ENCODE measurements around the gene NUDCD3. TPM values are rescaled to one million over a fixed set of nuclear protein-coding genes. Genes with fewer than 3 reads are reported as not detected.

NUDCD3 gene
- total and polyA plus RNA-seq, 3 experiments from 2014 or later = 72.0 to 99.5 (median 98.8) TPM

DNA sequence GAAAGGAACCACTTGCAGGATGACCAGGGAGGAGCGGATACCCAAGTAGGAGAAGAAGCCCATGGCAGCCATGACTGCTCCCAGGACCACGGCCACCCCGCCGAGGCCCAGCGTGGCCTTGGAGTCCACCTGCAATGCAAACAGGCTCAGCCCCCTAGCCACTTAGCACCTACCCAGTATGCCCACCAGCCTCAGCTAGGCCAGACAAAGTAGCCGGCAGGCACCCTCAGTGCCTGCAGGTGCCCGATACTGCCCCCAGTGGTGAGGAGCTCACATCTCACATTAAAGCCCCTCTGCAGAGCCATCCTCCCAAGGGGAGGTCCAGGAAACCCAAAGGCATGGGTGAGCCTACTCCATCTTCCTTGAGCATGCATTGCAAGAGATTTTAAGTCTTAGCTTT is 44.0 kb upstream of the NUDCD3 start:
- Histone ChIP-seq H3K27me3 (ENCODE audit: insufficient read depth, low read length, poor library complexity, severe bottlenecking) (no peaks in the 10 kb centered on the region), H3K4me1 (ENCODE audit: insufficient read depth, low read length) (no peaks in the 10 kb centered on the region), H3K4me3 (ENCODE audit: low read length) (no peak overlapping the region), H3K9me3 (ENCODE audit: low read length) (no peaks in the 10 kb centered on the region), H3K27ac (ENCODE audit: low read depth, low read length) (no peak overlapping the region), H3K36me3 (ENCODE audit: insufficient read depth, low read length) (no peaks in the 10 kb centered on the region)
- H3K27ac Mint-ChIP-seq = no peak overlapping the region
- peak; percentile 18 to 57 (median 30) for DNase-seq
- no peaks in the 10 kb centered on the region for H3K36me3 Mint-ChIP-seq
- H3K27me3 Mint-ChIP-seq = peaks cover 0 to 2% of the 10 kb centered on the region in 2 donors
- no peaks in the 10 kb centered on the region for H3K4me1 Mint-ChIP-seq
- CTCF ChIA-PET = interaction anchor here (0.8 to 1.5 kb wide), 5 partner anchors 9 to 31 kb away, joined by 3 to 6 read pairs (median 4); no protein-coding TSS in a partner anchor
- no peaks in the 10 kb centered on the region for H3K9me3 Mint-ChIP-seq
- no peak overlapping the region for H3K4me3 Mint-ChIP-seq
- POLR2A ChIA-PET = interaction anchor here (1.0 kb wide), 1 partner anchor 26 kb away, joined by 3 read pairs; no protein-coding TSS in a partner anchor

DNA sequence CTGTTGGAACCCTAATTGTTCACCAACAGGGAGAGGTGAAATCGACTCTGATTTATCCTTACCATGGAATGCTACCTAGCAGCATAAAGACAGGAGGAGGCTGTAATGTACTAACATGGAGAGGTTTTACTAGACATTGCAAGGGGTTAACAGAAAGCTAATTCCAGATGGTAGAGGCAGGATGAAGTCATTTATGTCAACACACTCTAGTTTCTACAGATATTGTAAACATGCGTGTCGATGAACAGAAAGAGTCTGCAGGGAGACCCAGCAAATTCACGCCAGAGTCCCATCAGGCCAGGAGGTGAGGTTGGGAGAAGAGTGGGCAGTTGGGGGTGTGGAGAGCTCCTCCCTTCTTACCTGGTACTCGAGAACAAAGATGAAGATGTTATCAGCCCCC is 43.6 kb upstream of the NUDCD3 start:
- CTCF ChIA-PET = interaction anchor here (0.8 to 1.5 kb wide), 4 partner anchors 9 to 32 kb away, joined by 3 to 6 read pairs (median 4); no protein-coding TSS in a partner anchor
- DNase-seq = no peak
- no peaks in the 10 kb centered on the region for H3K36me3 ChIP-seq (ENCODE audit: insufficient read depth, low read length)
- H3K4me1 ChIP-seq (ENCODE audit: insufficient read depth, low read length) = no peaks in the 10 kb centered on the region
- no peaks in the 10 kb centered on the region for H3K4me1 Mint-ChIP-seq
- no peak overlapping the region for H3K4me3 ChIP-seq (ENCODE audit: low read length)
- no peaks in the 10 kb centered on the region for H3K9me3 ChIP-seq (ENCODE audit: low read length)
- peaks cover 0 to under 1% (median 0%) of the 10 kb centered on the region in 5 donors for H3K9me3 Mint-ChIP-seq
- H3K4me3 Mint-ChIP-seq = no peak overlapping the region
- POLR2A ChIA-PET = interaction anchor here (1.0 kb wide), 1 partner anchor 27 kb away, joined by 3 read pairs; no protein-coding TSS in a partner anchor
- H3K27me3 ChIP-seq (ENCODE audit: insufficient read depth, low read length, poor library complexity, severe bottlenecking) = no peaks in the 10 kb centered on the region
- peaks cover 0 to 2% of the 10 kb centered on the region in 2 donors for H3K27me3 Mint-ChIP-seq
- no peaks in the 10 kb centered on the region for H3K36me3 Mint-ChIP-seq
- no peak overlapping the region for H3K27ac ChIP-seq (ENCODE audit: low read depth, low read length)
- no peak overlapping the region for H3K27ac Mint-ChIP-seq

GRCh38 chr7:44533301-44534055 is 43.0 kb upstream of the NUDCD3 start:
- Histone ChIP-seq H3K4me1 (ENCODE audit: insufficient read depth, low read length) (no peaks in the 10 kb centered on the region), H3K27me3 (ENCODE audit: insufficient read depth, low read length, poor library complexity, severe bottlenecking) (no peaks in the 10 kb centered on the region), H3K9me3 (ENCODE audit: low read length) (no peaks in the 10 kb centered on the region), H3K27ac (ENCODE audit: low read depth, low read length) (no peak overlapping the region), H3K36me3 (ENCODE audit: insufficient read depth, low read length) (no peaks in the 10 kb centered on the region), H3K4me3 (ENCODE audit: low read length) (no peak overlapping the region)
- no peaks in the 10 kb centered on the region for H3K36me3 Mint-ChIP-seq
- peaks cover 0 to 2% (median under 1%) of the 10 kb centered on the region in 5 donors for H3K9me3 Mint-ChIP-seq
- DNase-seq = no peak
- peaks cover 0 to 2% of the 10 kb centered on the region in 2 donors for H3K27me3 Mint-ChIP-seq
- CTCF ChIA-PET = interaction anchor here (1.3 to 1.5 kb wide), 3 partner anchors 10 to 32 kb away, joined by 3 to 6 read pairs (median 5); no protein-coding TSS in a partner anchor
- no peak overlapping the region for H3K4me3 Mint-ChIP-seq
- H3K27ac Mint-ChIP-seq = no peak overlapping the region
- no peaks in the 10 kb centered on the region for H3K4me1 Mint-ChIP-seq
- POLR2A ChIA-PET = no interaction called here

DNA sequence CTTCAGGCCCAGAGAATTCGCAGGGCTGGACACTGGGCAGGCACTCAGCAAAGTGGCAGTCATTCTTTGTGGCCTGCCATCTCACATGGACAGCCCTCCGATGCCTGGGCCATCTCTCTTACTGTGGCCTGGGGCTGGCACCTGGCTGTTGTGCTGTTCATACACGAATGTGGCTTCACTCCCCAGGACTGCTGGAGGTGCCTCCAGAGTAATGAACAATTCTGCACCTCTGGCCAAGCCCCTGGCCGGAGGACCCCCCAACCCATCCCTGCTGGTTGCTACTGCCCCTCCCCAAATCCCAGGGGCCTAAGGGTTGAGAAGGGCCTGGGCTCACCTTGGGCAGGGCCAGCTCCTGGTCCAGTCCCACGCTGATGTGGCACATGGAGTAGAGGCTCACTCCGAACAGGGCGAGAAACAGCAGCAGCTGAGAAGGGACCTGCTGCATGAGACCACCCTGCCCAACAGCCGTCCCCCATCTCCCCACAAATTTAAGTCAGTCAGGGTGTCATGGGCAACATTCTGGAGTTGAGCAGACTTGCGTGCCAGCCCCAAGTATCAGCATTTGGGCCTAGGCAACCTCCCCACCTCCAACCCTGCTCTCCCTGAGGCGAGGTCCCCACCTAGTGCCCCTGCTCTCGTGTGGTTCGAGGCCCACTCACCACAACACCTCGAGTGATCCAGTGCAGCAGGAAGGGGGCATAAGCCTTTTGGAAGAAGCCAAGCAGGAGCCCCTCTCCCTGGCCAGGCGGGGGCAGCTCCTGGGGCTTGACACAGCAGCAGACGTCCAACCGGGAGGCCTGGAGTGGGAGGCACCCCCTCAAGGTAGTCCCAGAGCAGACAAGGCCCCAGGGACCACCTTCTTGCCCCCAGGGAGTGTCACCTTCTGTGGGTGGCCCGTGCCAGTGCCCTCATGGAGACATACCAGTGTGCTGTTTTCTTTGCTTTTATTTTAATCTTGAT is 41.2 kb upstream of the NUDCD3 start:
- H3K4me3 ChIP-seq (ENCODE audit: low read length) = no peak overlapping the region
- ChIA-PET POLR2A (no interaction called here), CTCF (no interaction called here)
- no peak overlapping the region for H3K27ac ChIP-seq (ENCODE audit: low read depth, low read length)
- no peaks in the 10 kb centered on the region for H3K4me1 Mint-ChIP-seq
- H3K27ac Mint-ChIP-seq = peak overlapping the region in 1 of 8 donors; percentile 60
- H3K27me3 Mint-ChIP-seq = peaks cover 0 to 2% of the 10 kb centered on the region in 2 donors
- H3K9me3 Mint-ChIP-seq = peaks cover 0 to 10% (median 5%) of the 10 kb centered on the region in 5 donors
- H3K4me3 Mint-ChIP-seq = no peak overlapping the region
- no peaks in the 10 kb centered on the region for H3K36me3 ChIP-seq (ENCODE audit: insufficient read depth, low read length)
- no peaks in the 10 kb centered on the region for H3K4me1 ChIP-seq (ENCODE audit: insufficient read depth, low read length)
- H3K36me3 Mint-ChIP-seq = no peaks in the 10 kb centered on the region
- no peaks in the 10 kb centered on the region for H3K9me3 ChIP-seq (ENCODE audit: low read length)
- H3K27me3 ChIP-seq (ENCODE audit: insufficient read depth, low read length, poor library complexity, severe bottlenecking) = no peaks in the 10 kb centered on the region
- no peak for DNase-seq

DNA sequence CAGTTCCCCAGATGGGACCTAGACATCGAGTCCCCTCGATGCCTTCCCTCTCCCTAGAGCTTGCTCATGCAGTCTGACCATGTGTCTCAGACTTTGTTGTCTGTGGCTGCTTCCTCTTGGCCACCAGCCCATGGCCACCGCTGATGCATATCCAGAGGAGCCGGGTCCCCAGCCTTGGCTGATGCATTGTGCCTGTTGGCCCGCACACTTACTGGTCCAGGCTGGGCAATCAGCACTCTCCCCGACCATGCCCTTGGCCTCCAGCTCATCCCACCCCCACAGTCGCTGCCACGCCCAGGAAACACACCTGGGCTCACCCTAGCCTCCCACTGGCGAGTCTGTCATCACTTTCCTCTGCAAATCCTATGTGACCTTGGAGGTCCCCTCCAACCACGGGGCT is 40.5 kb upstream of the NUDCD3 start:
- Histone ChIP-seq H3K27me3 (ENCODE audit: insufficient read depth, low read length, poor library complexity, severe bottlenecking) (no peaks in the 10 kb centered on the region), H3K4me3 (ENCODE audit: low read length) (no peak overlapping the region), H3K36me3 (ENCODE audit: insufficient read depth, low read length) (no peaks in the 10 kb centered on the region), H3K27ac (ENCODE audit: low read depth, low read length) (no peak overlapping the region), H3K9me3 (ENCODE audit: low read length) (no peaks in the 10 kb centered on the region), H3K4me1 (ENCODE audit: insufficient read depth, low read length) (no peaks in the 10 kb centered on the region)
- no peak overlapping the region for H3K4me3 Mint-ChIP-seq
- peaks cover 0 to 2% (median 0%) of the 10 kb centered on the region in 3 donors for H3K36me3 Mint-ChIP-seq
- no peaks in the 10 kb centered on the region for H3K4me1 Mint-ChIP-seq
- peak overlapping the region in 1 of 8 donors; percentile 60 for H3K27ac Mint-ChIP-seq
- POLR2A ChIA-PET = no interaction called here
- peaks cover 0 to 2% of the 10 kb centered on the region in 2 donors for H3K27me3 Mint-ChIP-seq
- peaks cover 0 to 11% (median 6%) of the 10 kb centered on the region in 5 donors for H3K9me3 Mint-ChIP-seq
- CTCF ChIA-PET = no interaction called here
- no peak for DNase-seq

DNA sequence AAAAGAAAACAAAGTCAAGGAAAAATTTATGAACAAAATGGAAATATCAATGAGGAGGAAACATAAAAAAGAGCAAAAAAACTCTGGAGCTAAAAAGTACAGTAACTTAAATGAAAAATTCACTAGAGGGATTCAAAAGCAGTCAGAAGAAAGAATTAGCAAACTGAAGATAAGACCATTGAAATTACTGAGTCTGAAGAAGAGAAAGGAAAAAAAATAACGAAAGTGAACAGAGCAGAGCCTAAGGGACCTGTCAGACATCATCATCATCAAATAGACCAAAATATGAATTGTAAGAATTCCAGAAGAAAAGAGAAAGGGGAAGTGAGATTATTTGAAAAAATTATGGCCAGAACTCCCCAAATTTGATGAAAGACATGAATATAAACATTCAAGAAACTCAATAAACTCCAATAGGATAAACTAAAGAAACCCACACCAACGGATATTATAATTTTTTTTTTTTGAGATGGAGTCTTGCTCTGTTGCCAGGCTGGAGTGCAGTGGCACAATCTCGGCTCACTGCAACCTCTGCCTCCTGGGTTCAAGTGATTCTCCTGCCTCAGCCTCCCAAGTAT is 34.4 kb upstream of the NUDCD3 start:
- no peak for DNase-seq
- Histone ChIP-seq H3K36me3 (ENCODE audit: insufficient read depth, low read length) (no peaks in the 10 kb centered on the region), H3K27me3 (ENCODE audit: insufficient read depth, low read length, poor library complexity, severe bottlenecking) (no peaks in the 10 kb centered on the region), H3K4me3 (ENCODE audit: low read length) (no peak overlapping the region), H3K9me3 (ENCODE audit: low read length) (peaks cover 3% of the 10 kb centered on the region), H3K27ac (ENCODE audit: low read depth, low read length) (no peak overlapping the region), H3K4me1 (ENCODE audit: insufficient read depth, low read length) (no peaks in the 10 kb centered on the region)
- no peak overlapping the region for H3K27ac Mint-ChIP-seq
- POLR2A ChIA-PET = no interaction called here
- peaks cover 5 to 31% (median 24%) of the 10 kb centered on the region in 5 donors for H3K9me3 Mint-ChIP-seq
- peak overlapping the region in 1 of 7 donors; percentile 29 for H3K4me3 Mint-ChIP-seq
- no peaks in the 10 kb centered on the region for H3K4me1 Mint-ChIP-seq
- H3K36me3 Mint-ChIP-seq = peaks cover 2 to 22% (median 3%) of the 10 kb centered on the region in 3 donors
- CTCF ChIA-PET = no interaction called here
- H3K27me3 Mint-ChIP-seq = peaks cover 12 to 23% of the 10 kb centered on the region in 2 donors

DNA sequence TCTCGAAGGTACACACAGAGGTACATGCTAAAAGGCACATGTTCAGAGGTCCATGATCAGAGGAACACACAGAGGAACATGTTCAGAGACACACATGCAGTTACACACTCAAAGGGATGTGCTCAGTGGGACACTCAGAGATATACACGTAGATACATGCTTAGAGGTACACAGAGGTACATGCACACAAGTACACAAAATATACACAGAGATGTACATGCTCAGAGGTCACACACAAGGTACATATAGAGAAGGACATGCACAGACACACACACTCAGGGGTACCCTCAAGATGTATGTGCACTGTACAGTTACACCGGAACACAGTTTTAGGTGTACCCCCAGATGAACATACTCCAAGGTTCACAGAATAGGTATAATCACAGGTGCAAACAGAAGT is 31.9 kb upstream of the NUDCD3 start:
- Histone ChIP-seq H3K4me1 (ENCODE audit: insufficient read depth, low read length) (no peaks in the 10 kb centered on the region), H3K4me3 (ENCODE audit: low read length) (no peak overlapping the region), H3K9me3 (ENCODE audit: low read length) (peaks cover 3% of the 10 kb centered on the region), H3K27ac (ENCODE audit: low read depth, low read length) (no peak overlapping the region), H3K27me3 (ENCODE audit: insufficient read depth, low read length, poor library complexity, severe bottlenecking) (no peaks in the 10 kb centered on the region), H3K36me3 (ENCODE audit: insufficient read depth, low read length) (no peaks in the 10 kb centered on the region)
- Mint-ChIP-seq H3K27ac (no peak overlapping the region), H3K9me3 (peaks cover 5 to 26% (median 20%) of the 10 kb centered on the region in 5 donors), H3K27me3 (peaks cover 14 to 28% of the 10 kb centered on the region in 2 donors), H3K4me1 (no peaks in the 10 kb centered on the region), H3K36me3 (peaks cover 2 to 22% (median 3%) of the 10 kb centered on the region in 3 donors), H3K4me3 (no peak overlapping the region)
- no peak for DNase-seq
- ChIA-PET CTCF (interaction anchor here (1.7 kb wide), 1 partner anchor 12 kb away, joined by 5 read pairs; no protein-coding TSS in a partner anchor), POLR2A (no interaction called here)
